Stimulated activated CD8-positive, alpha-beta memory T cell treated with anti-CD3 and anti-CD28 coated beads, Interleukin-2, amount 100 ng/mL, for 48 hours (primary cell): Measurements from ENCODE around the gene SIVA1.

Experiments
- DNase-seq, 2 donors: peaks; one replicate each; pipeline ENCODE4 v3.0.0-alpha.2; 2020; ENCODE audit warnings: low read depth in 2 of 2

SIVA1 gene

DNA sequence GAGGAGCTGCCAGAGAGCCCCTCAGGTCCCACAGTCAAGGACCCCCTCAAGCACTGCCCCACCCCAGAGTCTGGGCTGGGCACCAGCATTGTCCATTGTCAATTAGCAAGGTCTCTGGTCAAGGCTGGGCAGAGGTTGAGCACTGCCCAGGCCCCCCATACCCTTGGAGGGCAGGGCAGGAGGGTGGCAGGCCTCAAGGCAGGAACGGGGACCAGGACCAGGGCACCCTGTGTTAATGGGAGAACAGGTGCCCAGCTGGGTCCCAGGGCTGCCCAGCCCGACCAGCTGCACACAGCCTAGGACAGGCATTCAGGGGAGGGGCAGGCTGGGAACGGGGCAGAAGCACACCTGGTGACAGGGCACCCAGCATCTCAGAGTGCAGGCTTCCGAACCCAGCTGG, 18.4 kb downstream of the SIVA1 start:
- DNase-seq, result no peak

GRCh38 chr14:104771918-104772706, 19.2 kb downstream of the SIVA1 start:
- no peak for DNase-seq

DNA sequence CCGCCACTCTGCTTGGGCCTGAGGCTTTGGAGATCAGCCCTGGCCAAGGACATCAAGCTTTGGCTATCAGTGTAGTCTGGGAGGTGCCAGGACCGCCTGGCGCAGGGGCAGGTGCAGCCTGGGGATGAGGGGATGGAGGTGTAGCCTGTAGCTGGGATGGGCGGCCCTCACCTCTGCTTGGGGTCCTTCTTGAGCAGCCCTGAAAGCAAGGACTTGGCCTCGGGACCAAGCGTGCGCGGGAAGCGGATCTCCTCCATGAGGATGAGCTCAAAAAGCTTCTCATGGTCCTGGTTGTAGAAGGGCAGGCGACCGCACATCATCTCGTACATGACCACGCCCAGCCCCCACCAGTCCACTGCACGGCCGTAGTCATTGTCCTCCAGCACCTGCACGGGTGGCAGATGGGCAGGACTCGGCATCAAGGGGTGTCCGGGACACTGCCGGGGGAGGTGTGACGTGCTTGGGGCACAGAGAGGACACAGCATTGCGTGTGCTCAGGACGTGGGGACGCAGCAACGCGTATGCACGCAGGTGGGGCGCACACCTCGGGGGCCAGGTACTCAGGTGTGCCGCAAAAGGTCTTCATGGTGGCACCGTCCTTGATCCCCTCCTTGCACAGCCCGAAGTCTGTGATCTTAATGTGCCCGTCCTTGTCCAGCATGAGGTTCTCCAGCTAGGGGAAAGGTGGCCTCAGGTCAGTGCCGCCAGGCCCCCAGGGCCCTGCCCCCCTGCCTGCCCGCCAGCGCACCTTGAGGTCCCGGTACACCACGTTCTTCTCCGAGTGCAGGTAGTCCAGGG, 20.0 kb downstream of the SIVA1 start:
- no peak for DNase-seq

DNA sequence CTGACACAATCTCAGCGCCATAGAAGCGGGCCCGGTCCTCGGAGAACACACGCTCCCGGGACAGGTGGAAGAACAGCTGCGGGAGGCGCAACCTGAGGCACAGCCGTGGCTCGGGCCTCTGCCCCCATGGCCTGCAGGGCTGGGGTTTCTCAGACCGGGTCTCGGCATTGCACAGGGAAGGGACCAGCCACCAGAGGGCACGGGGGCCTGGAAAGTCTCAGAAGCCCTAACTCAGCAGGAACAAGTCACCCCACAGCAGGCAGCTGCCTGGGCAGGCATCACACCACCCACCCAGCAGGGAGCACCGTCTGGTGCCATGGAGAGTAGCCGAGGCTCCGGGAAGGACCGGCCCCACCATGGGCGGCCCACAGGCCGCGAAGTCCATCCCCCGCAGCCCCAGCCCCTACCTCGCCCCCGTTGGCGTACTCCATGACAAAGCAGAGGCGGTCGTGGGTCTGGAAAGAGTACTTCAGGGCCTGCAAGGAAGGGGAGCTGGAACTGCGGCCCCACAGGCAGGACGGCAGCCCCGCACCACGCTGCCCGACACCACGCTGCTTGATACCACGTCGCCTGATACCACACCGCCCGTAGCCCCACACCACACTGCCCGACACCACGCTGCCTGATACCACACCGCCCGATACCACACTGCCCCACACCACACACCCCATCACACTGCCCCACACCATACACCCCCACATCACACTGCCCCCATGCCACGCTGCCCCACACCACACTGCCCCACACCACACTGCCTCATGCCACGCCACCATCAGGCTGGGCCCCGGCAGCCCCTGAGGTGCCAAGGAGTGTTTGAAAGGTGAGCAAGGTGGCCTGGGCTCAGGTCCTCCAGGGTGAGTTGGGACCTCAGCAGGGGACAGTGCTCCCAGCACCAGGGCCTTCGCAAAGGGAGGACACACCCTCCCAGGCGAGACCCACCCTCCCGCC, 20.8 kb downstream of the SIVA1 start:
- DNase-seq, result no peak

DNA sequence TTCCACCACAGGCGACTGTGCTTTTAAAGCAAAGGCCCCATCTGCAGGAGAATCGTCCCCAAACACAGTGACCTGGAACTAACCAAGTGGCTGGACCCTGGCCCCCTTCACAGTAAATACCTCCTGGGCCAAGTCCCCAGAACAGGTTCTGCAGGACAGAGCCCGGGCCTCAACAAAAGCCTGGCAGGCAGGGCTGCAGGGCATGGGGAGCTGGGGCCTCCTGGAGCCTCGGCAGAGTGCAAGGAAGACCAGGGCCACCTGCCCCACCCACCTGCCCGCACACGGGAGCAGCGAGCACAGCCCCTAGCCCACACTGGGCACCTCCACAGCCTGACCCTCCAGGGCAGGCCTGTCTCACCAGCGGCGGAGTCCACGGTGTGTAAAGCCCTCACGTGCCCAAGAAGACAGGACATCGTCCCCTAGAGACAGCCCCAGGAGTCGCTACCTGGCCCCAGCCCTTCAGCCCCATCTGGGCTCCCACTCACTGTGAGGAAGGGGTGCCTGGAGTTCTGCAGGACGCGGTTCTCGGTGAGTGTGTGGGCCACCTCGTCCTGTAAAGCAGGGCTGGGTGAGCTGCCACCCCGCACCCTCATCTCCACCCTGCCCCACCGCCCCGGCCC, 21.6 kb downstream of the SIVA1 start:
- DNase-seq, result no peak

DNA sequence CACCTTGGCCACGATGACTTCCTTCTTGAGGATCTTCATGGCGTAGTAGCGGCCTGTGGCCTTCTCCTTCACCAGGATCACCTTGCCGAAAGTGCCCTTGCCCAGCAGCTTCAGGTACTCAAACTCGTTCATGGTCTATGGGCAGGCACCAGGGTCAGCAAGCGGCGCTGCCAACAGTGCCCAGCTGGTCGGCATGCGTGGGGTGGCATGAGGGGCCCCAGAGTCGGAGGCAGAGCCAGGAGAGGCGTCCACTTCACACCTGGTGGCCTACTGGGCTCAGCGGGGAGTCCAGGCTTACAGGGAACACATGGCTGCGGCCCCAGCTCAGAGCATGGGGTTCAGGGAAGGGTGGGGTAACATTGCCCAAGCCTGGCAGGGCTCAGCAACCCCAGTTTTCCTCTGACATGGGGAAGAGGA, 22.1 kb downstream of the SIVA1 start:
- DNase-seq, result no peak

GRCh38 chr14:104776481-104776880, 23.5 kb downstream of the SIVA1 start:
- no peak for DNase-seq

- no peak for DNase-seq
Observed at GRCh38 chr14:104776961-104777807, 24.2 kb downstream of the SIVA1 start.

DNA sequence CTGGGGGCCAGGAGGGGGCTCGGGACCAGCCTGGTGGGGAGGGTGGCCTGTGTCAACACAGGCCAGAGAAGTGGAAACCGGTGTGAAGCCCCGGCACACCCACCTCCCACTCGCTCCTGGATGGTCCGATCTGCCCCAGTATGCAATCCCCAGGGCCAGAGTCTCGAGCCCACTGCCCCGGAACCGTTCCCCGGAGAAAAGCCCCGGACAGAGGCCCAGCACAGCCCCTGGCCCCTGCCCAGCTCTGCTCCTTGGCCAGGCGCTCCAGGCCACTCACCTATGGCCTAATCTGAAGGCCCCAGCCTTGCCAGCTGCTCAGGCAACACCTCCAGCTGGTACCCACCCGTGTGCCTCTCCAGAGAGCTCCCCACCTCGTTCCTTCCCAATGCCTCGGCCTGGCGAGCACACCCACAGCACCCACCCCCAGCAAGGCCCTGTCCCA, 24.9 kb downstream of the SIVA1 start:
- DNase-seq, result no peak

- DNase-seq, result no peak
Observed at GRCh38 chr14:104778694-104779331, 25.9 kb downstream of the SIVA1 start.

DNA sequence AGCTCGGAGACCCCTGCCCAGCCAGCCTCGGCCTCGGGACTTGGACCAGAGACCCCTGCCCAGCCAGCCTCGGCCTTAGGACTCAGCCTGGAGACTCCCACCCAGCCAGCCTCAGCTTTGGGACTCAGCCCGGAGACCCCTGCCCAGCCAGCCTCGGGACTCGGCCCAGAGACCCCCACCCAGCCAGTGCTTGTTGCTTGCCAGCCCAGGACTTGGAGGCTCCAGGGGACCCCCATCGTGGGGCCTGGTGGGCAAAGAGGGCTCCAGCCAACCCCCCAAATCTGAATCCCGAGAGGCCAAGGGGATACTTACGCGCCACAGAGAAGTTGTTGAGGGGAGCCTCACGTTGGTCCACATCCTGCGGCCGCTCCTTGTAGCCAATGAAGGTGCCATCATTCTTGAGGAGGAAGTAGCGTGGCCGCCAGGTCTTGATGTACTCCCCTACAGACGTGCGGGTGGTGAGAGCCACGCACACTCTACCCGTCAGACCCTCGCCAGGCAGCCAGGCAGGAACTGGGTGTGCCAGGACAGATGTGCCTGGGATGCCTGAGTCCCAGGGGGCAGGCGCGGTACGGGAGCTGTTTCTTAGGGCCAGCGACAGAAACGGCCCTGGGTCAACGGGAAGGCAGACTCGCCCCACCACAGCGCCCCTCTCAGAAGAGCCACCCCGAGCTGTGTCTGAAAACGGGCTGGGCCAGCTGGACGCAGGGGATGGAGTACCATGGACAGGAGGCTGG, 27.0 kb downstream of the SIVA1 start:
- DNase-seq, result no peak

DNA sequence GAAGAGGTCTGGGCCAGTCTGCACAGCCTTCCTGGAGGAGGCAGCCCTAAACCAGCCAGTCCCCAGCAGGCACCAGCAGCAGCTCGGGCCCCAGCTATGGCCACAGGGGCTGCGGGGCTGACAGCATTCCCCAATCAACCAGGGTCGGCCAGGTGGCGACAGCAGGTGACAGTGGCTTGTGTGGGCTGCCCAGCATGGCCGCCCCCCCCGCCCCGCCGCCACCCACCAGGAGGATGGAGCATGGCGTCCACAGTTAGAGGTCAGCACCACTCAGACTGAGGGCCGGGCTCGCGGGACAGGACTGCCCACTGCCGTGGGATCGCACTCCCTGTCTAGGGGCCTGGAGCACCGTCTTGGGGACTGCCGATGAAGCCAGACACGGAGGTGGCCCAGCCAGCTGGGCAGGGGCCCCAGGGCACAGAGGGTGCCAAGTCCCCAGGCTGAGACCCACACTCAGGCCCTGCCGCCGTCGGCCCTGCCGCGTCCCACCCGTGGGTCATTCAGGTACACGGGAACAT, 27.6 kb downstream of the SIVA1 start:
- no peak for DNase-seq

- no peak for DNase-seq
Observed at GRCh38 chr14:104781271-104782077, 28.5 kb downstream of the SIVA1 start.

- no peak for DNase-seq
Observed at GRCh38 chr14:104782086-104782807, 29.3 kb downstream of the SIVA1 start.

DNA sequence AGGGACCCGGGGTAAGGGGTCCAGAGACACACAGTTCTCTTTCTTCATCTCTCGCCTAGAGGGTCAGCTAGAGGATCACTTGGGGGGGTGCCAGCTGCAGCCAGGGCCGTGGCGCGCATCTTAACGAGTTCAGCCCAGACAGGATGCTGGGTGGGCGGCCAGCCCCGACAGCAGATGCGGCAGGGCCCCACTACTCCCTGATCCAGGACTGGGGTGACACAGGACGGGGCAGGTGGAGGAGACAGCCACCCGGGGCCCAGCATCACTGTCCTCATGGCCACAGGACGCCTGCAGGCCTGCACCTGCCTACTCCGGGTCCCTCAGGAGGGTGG, 29.8 kb downstream of the SIVA1 start:
- no peak for DNase-seq

GRCh38 chr14:104783484-104784217, 30.7 kb downstream of the SIVA1 start:
- no peak for DNase-seq

DNA sequence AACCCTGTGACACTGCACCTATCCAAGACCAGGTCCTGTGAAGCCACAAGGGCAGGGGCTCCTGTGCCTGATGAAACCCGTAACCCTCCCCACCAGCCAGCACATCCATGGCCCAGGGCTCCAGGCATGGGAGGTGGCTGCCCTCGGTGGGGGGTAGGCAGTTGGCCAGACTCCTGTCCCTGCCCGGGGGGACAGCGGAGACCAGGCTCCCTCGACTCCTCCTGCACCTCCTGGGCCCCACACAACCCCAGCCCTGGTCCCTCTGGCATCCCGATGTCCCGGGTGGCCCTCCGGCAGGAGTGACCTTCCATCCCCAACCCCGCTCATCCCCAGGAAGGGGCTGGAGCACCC, 31.2 kb downstream of the SIVA1 start:
- no peak for DNase-seq
